GM21526 (cell line): ENCODE measurements around the gene ARIH1.

Experiments
- ATAC-seq: cut with Tn5 transposase; IDR thresholded peaks from one replicate; pipeline ENCODE4 v1.9.1; 2021; ENCODE audit warnings: moderate library complexity; ENCODE audit not compliant: unreplicated experiment, low FRiP score

ARIH1 gene

DNA sequence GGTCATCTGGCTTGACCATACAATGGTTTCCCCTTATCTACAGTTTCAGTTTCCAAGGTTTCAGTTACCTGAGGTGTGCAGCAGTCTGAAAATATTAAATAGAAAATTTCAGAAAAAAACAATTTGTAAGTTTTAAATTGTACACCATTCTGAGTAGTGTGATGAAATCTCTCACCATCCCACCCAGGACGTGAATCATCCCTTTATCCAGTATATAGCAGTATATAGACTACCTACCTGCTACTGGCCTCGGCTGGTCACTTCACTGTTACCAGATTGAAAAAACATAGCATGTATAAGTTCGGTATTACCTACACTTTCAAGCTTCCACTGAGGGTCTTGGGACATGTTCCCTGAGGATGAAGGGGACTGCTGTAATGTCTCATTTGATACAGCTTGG, 12.0 kb downstream of the ARIH1 start:
- no peak for ATAC-seq

DNA sequence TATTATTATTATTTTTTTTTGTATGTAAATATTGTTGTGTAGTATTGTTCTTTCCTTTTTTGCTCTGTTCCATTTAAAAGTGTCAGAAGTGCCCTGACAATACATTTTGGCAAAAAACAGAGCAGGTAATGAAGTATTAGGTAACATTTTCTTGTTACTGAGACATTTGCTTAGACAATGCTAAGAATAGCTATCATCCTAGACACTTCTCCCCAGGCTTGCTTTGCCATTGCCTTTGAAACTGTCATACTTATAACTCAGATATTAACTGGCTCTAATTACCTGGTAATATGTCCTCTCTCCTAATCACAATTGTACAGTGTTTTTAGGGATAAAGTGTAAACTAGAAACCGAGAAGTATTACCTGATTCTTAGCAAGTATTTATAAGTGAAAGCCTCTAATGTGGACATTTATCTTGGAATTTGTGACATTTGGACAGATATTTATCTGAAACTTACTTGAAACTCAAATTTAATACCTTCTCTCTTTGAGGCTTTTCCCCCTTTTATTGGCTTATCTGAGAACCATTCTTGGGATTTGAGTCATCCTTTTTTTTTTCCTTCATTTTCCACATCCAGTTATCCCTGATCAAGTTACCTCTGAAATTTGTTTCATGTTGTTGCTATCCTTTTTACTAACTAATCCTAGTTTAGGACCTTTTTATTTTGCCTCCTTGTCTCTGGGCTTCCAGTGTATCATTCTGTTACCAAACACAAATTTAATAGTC, 13.1 kb downstream of the ARIH1 start:
- ATAC-seq: no peak

DNA sequence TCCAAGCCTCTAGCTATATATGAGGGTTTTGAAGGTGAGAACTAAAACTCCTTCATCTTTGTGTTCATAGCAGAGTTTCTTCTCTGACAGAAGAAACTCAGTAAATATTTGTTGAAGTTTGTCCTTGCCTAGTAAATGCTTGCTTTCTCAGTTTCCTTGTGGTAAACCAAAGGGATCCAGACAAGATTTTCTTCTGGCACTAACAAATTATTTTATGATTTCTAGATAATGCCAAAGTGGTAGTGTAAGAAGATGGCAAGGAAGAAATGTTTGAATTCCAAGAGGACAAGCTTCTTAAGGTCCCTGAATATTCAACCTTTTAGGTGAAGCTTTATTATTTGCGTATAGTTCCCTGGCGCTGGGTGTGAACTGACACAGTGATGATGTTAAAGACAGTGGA, 14.4 kb downstream of the ARIH1 start:
- no peak for ATAC-seq

DNA sequence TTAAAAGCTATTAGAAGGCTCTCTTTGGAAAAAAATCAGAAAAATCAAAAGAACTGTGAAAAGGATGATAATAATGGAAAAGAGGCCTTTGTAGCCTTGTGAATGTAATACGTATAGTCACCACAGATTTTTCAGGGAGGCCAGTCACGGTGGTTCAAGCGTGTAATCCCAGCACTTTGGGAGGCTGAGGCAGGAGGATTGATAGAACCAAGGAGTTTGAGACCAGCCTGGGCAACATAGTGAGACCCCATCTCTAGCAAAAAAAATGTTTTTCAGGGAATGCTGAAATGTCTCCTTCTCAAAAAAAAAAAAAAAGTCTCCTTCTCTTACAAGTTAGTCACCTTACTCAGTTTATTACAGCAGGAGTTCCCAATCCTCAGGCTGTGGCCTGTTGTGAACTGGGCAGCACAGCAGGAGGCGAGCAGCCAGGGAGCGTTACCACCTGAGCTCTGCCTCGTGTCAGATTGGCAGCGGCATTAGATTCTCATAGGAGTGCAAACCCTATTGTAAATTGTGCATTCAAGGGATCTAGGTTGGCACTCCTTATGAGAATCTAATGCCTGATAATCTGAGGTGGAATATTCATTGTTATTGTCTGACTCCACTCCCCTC, 15.9 kb downstream of the ARIH1 start:
- ATAC-seq: no peak

DNA sequence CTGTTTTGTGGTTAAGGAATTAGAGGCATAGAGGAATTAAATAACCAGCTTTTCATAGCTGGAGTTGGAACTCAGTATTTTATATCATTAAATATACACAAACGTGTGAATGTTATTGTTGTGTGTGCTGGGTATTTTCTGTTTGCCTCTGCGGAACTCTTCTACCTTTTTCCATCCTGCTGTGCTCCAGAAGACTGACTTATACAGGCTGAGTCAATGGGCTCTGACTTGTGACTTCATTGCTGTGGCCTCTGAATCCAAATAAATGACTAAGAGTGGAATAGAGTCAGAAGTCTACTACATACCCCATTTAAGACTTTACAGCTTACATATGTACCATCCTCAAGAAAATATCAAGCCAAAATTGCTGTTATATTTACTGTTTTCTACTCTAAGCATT, 17.6 kb downstream of the ARIH1 start:
- no peak for ATAC-seq

DNA sequence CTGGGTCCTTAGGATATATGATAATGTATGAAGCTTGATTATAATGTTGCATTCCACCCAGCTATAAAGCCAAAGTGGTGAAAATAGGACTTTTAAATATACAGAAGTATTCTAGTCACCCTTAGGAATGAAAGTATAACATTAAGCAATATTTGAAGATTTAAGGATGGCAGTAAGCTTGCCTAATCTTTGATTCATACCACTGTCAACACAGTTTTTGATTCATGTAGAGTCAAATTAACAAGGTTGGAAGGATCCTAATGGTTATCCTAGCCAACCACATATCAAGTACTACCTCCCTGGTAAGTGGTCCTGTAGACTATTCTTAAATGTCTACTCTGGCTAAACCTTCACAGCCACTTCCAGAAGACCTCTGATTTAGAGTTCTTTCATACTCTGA, 18.6 kb downstream of the ARIH1 start:
- no peak for ATAC-seq

DNA sequence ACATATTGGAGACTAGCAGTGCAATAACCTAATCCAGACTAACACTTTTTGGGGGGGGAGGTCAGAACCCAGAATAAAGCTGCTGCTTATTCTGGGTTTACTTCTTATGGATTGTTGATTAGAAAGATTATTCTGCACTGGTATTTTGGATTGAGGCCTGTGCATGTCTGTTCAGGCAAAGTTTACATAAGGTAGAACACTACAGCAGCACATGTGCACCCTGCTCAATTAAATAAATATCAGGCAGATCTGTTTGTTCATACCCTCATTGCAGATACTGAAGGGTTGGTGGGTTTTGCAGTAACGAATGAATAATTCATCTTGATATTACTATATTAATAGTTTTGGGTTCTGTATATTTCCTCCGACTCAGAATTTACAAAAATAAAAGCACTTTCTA, 19.1 kb downstream of the ARIH1 start:
- no peak for ATAC-seq

DNA sequence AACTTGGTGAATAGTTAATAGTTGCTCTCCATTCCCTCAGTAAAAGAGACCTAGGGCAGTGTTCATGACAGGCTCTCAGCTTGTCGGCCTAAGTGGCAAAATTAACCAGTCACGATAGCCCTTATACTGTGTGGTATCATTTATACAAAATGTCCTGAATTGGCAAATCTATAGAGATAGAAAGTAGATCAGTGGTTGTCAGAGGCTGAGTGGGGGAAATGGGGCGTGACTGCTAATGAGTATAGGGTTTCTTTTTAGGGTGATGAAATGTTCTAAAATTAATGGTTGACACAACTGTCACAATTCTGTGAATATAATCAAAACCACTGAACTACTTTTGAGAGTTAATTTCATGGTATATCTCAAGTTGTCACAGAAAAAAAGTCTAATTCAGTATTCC, 20.9 kb downstream of the ARIH1 start:
- ATAC-seq: no peak

DNA sequence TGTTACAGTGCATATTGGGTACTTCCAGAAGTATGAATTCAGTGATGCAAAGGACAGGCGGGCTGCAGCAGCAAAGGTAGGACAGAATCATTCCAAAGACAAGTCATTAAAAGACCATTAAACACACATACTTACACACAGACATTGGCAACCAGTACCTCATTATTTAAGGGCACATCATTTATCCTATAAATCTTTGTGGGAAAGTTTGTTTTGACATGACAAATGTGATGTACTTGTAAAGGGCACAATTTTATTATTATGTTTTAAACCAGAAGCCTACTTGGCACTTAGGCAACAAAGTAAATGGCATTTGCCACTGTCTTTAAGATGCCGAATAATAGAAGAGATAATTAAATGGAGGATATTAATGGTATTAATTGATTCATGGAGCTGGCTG, 22.7 kb downstream of the ARIH1 start:
- ATAC-seq: no peak

DNA sequence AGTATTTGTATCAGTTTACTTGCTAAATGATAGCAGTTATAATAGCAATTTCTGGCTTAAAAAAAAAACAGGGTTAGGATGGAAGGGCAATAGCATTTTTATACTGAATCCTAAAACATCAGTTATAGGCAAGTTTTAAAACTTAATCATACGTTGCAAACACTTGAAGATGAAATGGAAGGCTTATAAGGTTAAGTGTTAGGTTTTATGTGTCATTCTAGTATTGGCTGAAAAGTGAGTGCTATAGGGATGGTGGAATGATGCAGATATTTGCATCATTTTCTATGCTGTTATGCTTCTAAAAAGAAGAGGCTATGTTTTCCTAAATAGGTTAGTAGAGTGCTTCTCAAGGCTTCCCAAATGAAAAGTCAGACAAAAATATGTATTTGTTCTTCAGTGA, 23.3 kb downstream of the ARIH1 start:
- ATAC-seq: no peak

DNA sequence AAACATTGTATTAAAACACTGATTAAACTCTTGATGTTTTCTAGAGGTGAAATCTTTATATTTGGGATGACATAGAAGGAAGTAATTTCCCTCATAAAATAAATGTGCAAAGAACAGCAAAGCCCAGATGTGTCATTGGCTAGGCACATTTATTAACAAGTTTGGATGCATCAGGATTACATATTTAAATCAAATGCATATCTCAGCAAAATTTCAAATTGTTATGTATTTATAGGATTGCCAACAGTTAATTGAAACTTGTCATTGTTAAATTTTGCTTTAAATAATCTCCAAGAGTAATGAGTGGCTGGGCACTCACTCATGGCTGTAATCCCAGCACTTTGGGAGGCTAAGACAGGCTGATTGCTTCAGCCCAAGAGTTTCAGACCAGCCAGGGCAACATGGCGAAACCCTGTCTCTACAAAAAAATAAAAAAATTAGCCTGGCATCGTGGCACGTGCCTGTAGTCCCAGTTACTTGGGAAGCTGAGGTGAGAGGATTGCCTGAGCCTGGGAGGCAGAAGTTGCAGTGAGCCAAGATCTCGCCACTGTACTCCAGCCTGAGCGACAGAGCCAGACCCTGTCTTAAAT, 28.2 kb downstream of the ARIH1 start:
- no peak for ATAC-seq

DNA sequence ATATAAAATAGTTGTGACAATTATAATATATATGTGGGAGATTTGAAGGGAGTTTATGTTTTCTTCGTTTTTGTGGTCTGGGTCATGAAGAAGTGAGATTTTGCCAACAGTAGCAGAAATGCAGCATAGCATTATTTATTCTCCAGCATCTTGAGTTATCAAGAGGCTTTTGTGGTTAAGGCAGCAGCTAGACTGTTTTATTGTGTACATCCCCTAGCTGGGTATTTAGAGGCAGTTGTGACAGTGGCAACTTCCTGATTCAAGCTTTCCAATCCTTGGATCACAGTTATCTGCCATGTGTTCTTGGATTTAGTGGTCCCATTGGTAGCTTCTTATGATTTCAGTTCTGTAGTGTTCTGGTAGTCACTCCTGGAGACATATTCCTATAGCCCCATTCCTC, 29.0 kb downstream of the ARIH1 start:
- no peak for ATAC-seq

DNA sequence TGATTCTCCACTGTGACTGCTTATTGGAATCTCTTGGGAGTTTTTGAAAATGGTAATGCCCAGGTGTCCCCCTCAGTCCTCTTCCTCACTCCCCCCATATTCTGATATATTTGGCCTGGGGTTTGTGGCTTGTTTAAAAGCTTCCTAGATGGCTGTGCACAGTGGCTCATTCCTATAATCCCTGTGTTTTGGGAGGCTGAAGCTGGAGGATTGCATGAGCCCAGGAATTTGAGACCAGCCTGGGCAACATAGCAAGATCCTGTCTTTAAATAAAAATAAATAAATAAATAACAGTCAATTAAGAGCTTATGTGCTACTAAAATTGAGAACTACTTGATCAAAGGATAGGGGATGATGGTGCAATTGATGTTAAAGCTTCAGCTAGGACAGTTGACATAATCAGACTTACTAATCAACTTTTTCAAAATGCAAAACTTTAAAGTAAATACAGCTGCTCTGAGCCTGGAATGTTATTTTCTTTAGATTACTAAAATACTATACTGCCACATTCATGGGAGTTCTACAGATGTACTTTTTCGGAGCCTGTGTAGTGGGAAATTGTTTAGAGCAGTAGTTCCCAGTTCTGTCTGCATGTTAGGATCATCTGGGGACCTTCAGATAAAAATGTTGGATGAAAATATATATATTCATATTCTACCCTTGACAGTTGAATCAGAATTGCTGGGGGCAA, 33.4 kb downstream of the ARIH1 start:
- ATAC-seq: no peak

DNA sequence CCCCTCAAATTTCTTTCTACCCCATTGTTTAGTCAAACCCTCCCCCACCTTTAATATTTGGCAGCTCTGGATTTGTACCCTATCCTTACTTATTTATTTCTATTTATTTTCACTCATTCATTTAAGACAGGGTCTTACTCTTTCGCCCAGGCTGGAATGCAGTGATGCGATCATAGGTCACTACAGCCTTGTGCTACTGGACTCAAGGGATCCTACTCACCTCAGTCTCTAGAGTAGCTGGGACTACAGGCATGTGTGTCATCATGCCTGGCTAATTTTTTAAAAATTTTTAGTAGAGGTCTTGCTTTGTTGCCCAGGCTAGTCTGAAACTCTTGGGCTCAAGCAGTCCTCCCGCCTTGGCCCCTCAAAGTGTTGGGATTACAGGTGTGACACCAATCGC, 35.4 kb downstream of the ARIH1 start:
- no peak for ATAC-seq

DNA sequence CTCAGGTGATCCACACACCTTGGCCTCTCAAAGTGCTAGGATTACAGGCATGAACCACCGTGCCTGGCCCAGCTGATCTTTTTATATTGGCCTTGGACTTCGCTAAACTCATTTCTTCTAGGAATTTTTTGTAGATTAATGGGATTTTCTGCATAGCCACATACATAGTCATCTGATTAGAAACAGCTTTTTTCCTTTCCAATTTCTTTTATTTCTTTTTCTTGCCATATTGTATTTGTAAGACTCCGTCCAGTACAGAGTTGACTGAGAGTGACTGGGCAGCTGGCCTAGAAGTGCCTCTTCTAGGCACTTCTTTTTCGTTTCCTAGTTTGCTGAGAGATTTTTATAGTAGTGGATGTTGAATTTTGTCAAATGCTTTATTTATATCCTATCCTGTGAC, 37.4 kb downstream of the ARIH1 start:
- no peak for ATAC-seq

DNA sequence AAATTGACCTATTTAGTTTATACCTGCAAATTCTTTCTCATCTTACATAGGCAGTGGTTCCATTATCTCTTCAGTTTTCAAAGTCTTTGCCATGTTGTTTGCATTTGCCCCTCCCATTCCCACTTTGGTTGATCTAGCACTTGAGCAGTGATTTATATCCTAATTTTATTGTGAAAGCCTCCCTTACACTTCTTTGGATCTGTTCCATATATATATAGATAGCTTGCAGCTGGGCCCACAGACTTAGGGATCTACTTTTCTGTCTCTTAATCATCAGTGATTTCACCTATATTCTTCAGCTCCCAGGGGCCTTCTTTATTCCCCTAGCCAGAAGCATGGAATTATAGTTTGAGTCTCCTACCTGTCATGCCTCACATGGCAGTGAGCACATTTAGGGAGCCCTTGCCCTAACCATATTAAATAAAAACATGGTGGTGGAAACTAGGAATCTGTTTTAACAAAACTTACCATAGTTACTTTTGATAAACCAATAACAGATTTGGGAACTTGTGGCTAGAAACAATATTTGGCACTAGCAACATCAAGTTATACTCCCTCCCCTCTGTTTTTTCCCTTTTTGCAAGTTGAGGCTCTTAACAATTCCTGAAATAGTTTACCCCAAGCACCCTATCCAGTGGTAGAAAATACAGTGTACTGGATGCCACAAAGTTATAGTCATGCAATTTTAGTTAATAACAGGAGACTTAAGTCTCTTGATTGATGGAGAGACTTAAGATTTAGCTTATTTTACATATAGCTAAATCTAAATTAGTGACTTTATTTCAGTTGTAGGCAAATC, 41.7 kb downstream of the ARIH1 start:
- ATAC-seq: no peak

DNA sequence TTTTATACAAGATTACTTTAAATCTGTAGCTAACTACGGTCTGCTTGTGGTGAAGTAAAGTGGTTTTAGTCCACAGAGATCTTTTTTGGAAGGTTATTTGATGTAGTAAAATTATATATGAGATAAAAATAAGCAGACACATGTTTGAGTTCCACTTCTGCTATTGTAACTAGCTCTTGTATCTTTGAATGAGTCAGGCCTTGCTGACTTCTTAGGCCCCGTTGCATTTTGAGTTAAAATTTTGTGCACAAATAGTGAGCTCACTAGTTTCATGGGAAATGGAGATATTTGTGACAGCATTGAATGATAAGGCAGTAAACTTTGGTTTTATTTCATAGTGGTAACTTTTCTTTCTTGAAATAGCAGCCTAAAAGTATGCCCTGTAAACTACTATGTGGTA, 42.6 kb downstream of the ARIH1 start:
- ATAC-seq: no peak

DNA sequence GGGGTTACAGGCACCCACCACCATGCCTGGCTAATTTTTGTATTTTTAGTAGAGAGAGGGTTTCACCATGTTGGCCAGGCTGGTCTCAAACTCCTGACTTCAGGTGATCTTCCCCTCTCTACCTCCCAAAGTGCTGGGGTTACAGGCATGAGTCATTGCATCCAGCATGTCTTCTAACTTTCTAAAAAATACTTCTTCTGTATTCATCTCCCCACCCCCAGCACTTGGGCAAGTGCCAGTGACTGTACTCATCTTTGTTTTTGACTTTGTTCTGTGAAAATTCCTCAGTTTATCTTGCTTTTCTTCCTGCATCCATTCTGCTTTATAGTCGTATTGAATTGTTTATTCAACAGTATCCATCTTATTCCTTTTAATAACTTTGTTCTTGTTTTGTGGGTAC, 47.6 kb downstream of the ARIH1 start:
- no peak for ATAC-seq

DNA sequence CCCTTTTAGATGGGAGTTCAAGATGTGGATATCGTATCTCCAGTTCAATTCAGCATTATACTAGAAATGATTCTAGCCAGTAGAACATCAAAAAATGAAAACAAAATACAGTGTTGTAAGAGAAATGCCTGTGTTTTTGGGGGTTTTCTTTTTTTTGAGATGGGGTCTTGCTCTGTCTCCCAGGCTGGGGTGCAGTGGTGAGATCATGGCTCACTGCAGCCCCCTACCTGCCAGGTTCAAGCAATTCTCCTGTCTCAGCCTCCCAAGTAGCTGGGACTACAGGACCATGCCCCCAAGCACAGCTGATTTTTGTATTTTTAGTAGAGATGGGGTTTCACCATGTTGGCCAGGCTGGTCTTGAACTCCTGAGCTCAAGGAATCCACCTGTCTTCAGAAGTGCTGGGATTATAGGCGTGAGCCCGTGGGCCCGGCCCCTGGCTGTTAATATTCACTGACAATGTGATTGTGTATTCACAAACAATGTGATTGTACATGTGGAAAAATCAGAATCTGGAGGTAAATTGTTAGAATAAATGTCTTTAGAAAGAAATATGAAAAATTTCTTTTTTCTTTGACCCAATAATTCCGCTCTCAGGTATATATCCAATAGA, 59.0 kb downstream of the ARIH1 start:
- no peak for ATAC-seq

DNA sequence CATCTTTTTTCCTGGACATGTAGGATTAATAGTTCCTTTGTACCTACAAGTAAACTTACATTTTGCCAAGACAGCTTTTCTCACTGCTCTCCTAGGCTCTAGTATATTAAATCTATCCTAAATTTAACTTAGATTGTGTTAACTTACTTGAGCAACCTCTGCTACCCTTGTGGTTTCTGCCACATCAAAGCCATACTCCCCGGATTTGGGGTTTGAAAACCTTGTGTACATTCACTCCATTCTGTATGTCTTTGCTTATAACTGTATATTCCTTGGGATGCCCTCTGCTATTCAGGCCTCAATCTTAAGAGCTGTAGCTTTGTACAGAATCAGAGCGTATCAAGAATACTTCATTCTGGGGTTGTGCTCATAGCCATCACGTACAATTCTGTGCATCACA, 60.4 kb downstream of the ARIH1 start:
- no peak for ATAC-seq
